ENCODE results near the gene MAGEA3.
"Not testable (repeated sequence)": the region's sequence is repeated elsewhere in the genome, so short reads cannot be mapped to it uniquely, and the experiment has no call there.

DNA sequence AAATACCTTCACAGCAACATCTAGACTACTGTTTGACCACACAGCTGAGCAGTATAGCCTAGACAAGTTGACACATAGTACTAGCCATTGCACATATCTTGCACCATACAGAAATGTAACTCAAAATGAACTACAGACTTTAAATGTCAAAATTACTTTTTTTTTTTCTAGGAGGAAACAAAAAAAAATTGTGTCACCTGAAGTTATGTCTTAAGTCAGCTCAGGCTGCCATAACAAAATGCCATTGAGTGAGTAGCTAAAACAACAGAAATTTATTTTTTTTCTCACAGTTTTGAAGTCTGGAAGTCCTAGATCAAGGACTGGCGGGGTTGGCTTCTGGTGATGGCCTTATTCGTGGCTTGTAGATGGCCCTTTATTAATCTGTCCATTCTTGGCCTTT is 10.6 kb downstream of the MAGEA3 start, which contains the start of gene CSAG2:
- TF ChIP-seq ZNF134 (CRISPR knock-in tag; conservative IDR thresholded peaks at IDR 0.05); ZKSCAN1 (IDR thresholded peaks at IDR 0.05; ENCODE audit: low read depth, low read length); TCF7L2 (IDR thresholded peaks at IDR 0.05; ENCODE audit: low read depth, low read length); TBP (optimal IDR thresholded peaks at IDR 0.05; ENCODE audit: low read depth, low read length); ZNF274 (IDR thresholded peaks at IDR 0.05; ENCODE audit: borderline replicate concordance, low read depth, low read length): not testable (repeated sequence)
- TF ChIP-seq, protein P1, sequence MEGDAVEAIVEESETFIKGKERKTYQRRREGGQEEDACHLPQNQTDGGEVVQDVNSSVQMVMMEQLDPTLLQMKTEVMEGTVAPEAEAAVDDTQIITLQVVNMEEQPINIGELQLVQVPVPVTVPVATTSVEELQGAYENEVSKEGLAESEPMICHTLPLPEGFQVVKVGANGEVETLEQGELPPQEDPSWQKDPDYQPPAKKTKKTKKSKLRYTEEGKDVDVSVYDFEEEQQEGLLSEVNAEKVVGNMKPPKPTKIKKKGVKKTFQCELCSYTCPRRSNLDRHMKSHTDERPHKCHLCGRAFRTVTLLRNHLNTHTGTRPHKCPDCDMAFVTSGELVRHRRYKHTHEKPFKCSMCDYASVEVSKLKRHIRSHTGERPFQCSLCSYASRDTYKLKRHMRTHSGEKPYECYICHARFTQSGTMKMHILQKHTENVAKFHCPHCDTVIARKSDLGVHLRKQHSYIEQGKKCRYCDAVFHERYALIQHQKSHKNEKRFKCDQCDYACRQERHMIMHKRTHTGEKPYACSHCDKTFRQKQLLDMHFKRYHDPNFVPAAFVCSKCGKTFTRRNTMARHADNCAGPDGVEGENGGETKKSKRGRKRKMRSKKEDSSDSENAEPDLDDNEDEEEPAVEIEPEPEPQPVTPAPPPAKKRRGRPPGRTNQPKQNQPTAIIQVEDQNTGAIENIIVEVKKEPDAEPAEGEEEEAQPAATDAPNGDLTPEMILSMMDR (IDR thresholded peaks at IDR 0.05 in 2 of 3, conservative IDR thresholded peaks at IDR 0.05 in 1 of 3; ENCODE audit: insufficient read depth in 2 of 3, low read depth in 1 of 3, low read length in 3 of 3) = not testable (repeated sequence)

Measured in K562 (cell line).